HG03135 (cell line): ENCODE results near the gene ELOVL3.
"Not testable (repeated sequence)": the region's sequence is repeated elsewhere in the genome, so short reads cannot be mapped to it uniquely, and the experiment has no call there.

Experiments used
- ATAC-seq: cut with Tn5 transposase; IDR thresholded peaks from one replicate; pipeline ENCODE4 v1.9.1; 2021; ENCODE audit warnings: mild to moderate bottlenecking, moderate library complexity; ENCODE audit not compliant: unreplicated experiment

The ELOVL3 gene

GRCh38 chr10:102225646-102226541, at the start of gene ELOVL3:
Gene ELOVL3, plus strand, starts transcription at chr10:102226299. Its CDS starts 250 bp downstream, at chr10:102226549.
- ATAC-seq, result peak; percentile 92

GRCh38 chr10:102184606-102185005, 41.5 kb upstream of the ELOVL3 start:
- no peak for ATAC-seq

DNA sequence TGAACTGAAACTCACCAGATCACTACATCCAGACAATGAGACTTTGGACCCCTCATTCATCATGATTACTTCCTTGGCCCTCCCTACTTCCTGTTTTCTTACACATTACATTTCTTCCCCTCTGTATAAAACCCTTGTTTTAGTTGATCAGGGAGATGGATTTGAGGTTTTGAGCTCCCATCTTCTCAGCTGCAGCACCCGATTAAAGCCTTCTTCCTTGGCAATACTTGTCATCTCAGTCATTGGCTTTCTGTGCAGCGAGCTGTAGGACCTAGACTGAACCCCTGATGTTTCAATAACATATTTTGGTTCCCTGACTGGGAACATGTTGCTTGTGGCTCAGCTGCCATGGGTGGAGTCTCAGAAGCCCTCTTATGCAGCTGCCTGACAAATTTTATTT, 40.8 kb upstream of the ELOVL3 start:
- no peak for ATAC-seq

DNA sequence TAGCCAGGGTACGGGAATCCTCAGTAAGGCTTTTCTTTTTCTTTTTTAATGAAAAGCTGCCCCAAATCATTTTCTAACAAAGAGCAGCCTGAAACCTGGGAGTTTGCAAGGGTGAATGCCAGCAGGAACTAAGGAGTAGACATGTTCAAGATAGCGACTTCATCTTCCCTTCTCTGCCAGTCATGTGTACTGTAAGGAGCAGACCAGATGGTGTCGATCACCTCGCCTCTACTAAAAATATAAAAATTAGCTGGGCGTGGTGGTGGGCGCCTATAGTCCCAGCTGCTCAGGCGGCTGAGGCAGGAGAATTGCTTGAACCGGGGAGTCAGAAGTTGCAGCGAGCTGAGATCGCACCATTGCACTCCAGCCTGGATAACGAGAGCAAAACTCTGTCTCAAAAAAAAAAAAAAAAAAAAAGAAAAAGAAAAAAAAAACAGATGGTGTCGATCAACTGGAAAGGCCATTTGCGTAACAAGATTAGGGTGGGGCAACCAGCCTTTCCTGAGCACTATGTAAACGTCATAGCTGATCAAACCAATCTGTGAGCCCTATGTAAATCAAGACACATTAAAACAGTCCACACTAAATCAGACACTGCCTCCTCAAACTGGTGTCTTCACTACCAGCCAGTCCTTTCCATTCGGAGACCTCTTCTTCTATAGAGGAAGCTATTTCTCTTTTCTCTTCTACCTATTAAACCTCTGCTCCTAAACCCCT, 40.1 kb upstream of the ELOVL3 start:
- no peak for ATAC-seq

- no peak for ATAC-seq
These were observed 37.7 kb upstream of the ELOVL3 start for GRCh38 chr10:102188298-102188940.

- ATAC-seq, result not testable (repeated sequence)
These were observed 36.9 kb upstream of the ELOVL3 start for GRCh38 chr10:102188941-102189898.

GRCh38 chr10:102191956-102192355, 34.1 kb upstream of the ELOVL3 start:
- ATAC-seq, result no peak

GRCh38 chr10:102195296-102195870, 30.7 kb upstream of the ELOVL3 start:
- ATAC-seq, result no peak

- no peak for ATAC-seq
These were observed 29.2 kb upstream of the ELOVL3 start for GRCh38 chr10:102196893-102197292.

DNA sequence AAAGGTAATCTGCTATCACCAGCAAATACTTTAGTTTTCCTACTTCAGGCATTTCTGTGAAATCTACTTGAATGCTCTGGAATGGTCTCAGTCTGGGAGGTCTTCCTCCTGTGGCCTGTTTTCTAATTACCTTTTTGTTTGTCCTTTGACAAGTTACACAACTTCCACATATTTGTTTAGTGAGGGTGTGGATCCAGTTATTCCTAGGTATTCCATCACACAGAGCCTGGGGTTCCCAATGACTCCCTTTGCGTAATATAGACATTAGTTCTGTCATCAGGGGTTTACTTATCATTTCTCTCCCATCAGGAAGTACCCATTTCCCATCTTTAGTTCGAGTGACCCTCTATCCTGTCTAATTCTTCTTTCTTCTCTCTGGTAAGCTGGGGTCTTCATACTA, 28.1 kb upstream of the ELOVL3 start:
- ATAC-seq, result no peak

- no peak for ATAC-seq
These were observed 25.1 kb upstream of the ELOVL3 start for GRCh38 chr10:102200751-102201640.

- no peak for ATAC-seq
These were observed 23.7 kb upstream of the ELOVL3 start for GRCh38 chr10:102202386-102202785.

DNA sequence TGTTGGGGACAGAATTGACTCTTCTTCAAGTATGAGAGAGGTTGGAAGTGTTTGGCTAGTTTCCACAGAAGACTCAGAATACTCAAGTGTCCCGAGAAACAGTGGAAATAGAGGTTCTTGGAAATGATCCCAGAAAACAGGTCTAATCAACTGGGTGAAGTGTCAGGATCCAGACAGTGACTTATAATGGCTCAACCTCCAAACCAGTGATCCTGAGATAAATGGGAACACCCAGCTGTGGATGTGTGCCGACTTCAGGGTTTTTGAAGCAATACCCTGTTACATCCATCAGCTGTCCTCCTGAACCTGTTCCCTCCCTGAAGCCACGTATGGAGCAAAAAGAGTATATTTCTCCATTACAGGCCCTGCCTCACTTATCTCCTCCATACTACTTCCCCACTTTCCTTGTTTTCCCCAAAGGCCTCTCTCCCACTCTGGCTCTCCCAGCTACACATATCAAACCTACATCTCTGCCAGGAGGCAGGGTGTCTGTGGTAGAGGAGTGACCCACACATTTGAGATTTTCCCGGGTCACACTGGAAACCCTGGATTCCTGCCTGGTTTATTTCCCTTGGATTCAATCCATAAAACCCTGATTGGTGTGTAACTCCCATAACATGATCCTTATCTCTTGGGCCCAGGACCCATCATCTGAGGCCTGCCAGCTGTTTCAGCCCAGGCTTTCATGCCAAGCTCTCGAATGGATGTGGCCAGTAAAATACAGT, 17.6 kb upstream of the ELOVL3 start:
- no peak for ATAC-seq

- no peak for ATAC-seq
These were observed 14.3 kb upstream of the ELOVL3 start for GRCh38 chr10:102211615-102212299.

DNA sequence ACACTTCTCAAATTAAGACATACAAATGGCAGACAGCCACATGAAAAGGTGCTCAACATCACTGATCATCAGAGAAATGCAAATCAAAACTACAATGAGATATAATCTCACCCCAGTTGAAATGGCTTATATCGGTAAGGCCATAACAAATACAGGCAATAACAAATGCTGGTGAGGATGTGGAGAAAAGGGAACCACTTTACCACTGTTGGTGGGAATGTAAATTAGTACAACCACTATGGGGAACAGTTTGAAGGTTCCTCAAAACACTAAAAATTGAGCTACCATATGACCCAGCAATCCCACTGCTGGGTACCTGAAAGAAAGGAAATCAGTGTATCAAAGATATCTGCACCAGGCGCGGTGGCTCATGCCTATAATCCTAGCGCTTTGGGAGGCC, 12.5 kb upstream of the ELOVL3 start:
- not testable (repeated sequence) for ATAC-seq

DNA sequence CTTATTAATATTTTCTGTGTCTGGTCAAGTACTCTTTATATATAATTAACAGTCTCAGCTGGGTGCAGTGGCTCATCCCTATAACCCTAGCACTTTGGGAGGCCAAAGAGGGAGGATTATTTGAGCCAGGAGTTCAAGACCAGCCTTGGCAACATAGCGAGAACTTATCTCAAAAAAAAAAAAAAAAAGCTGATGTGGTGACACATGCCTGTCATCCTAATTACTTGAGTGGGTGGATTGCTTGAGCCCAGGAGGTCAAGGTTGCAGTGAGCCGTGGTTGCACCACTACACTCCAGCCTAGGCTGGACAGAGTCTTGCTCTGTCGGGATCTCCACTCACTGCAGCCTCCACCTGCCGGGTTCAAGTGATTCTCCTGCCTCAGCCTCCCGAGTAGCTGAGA, 6.7 kb upstream of the ELOVL3 start:
- no peak for ATAC-seq

DNA sequence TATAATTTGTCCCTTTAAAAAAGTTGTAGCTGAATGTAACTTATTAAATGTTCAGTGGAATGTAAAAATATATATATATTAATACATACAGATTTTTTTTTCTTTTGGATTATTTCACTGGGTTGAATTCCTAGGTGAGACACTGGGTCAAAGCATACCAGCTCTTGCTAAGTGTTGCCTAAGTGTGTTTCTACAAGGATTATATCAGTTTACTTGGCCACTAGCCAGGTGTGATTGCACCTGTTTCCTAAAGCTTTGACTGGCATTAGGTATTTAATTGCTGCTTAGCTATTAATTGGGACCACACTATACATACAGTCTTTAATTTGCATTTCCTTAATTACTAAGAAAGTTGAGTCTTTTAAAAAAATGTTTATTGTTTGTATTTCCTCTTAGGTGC, 5.5 kb upstream of the ELOVL3 start:
- no peak for ATAC-seq

DNA sequence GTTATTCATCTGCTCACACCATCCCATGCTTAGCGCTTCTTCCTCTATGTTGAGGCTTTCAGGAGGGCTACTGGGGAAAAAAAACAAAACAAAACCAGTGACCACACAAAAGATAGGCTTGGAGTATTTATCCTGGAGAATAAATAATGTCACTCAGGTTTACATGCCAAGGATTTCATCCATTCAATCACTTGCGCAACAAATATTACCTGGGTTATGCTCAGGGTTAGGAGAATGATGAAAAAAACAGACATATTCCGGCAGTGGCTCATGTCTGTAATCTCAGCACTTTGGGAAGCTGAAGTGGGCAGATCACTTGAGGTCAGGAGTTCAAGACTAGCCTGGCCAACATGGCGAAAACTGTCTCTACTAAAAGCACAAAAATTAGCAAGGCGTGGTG, 3.3 kb upstream of the ELOVL3 start:
- no peak for ATAC-seq
